ENCODE data around the gene CST7.

CST7 gene

GRCh38 chr20:24936526-24937407, 12.3 kb upstream of the CST7 start:
- Mint-ChIP-seq H3K4me3 (no peak overlapping the region), H3K27ac (no peak overlapping the region), H3K4me1 (no peaks in the 10 kb centered on the region), H3K36me3 (ENCODE audit: low read depth) (peaks cover 1% of the 10 kb centered on the region), H3K9me3 (peaks cover 17% of the 10 kb centered on the region), H3K27me3 (ENCODE audit: low read depth, poor library complexity) (peaks cover 9% of the 10 kb centered on the region)
- TF ChIP-seq CTCF (IDR thresholded peaks at IDR 0.05) = no peak
- DNase-seq = no peak

GRCh38 chr20:24937579-24937978, 11.5 kb upstream of the CST7 start:
- Mint-ChIP-seq H3K36me3 (ENCODE audit: low read depth) (peaks cover 9% of the 10 kb centered on the region), H3K4me1 (no peaks in the 10 kb centered on the region), H3K27me3 (ENCODE audit: low read depth, poor library complexity) (peaks cover 9% of the 10 kb centered on the region), H3K4me3 (no peak overlapping the region), H3K27ac (no peak overlapping the region), H3K9me3 (peaks cover 25% of the 10 kb centered on the region)
- TF ChIP-seq CTCF (IDR thresholded peaks at IDR 0.05) = no peak
- no peak for DNase-seq

GRCh38 chr20:24938498-24938897, 10.6 kb upstream of the CST7 start:
- Mint-ChIP-seq H3K4me1 (no peaks in the 10 kb centered on the region), H3K36me3 (ENCODE audit: low read depth) (peaks cover 9% of the 10 kb centered on the region), H3K27ac (no peak overlapping the region), H3K9me3 (peaks cover 25% of the 10 kb centered on the region), H3K4me3 (no peak overlapping the region), H3K27me3 (ENCODE audit: low read depth, poor library complexity) (peaks cover 9% of the 10 kb centered on the region)
- no peak for TF ChIP-seq CTCF (IDR thresholded peaks at IDR 0.05)
- no peak for DNase-seq

GRCh38 chr20:24939036-24939435, 10.0 kb upstream of the CST7 start:
- H3K4me3 Mint-ChIP-seq = no peak overlapping the region
- TF ChIP-seq CTCF (IDR thresholded peaks at IDR 0.05) = no peak
- peaks cover 9% of the 10 kb centered on the region for H3K36me3 Mint-ChIP-seq (ENCODE audit: low read depth)
- no peaks in the 10 kb centered on the region for H3K4me1 Mint-ChIP-seq
- H3K9me3 Mint-ChIP-seq = peaks cover 28% of the 10 kb centered on the region
- no peak overlapping the region for H3K27ac Mint-ChIP-seq
- H3K27me3 Mint-ChIP-seq (ENCODE audit: low read depth, poor library complexity) = peaks cover 9% of the 10 kb centered on the region
- no peak for DNase-seq

- H3K9me3 Mint-ChIP-seq = peaks cover 61% of the 10 kb centered on the region
- no peaks in the 10 kb centered on the region for H3K4me1 Mint-ChIP-seq
- H3K27ac Mint-ChIP-seq = no peak overlapping the region
- DNase-seq = no peak
- peaks cover 11% of the 10 kb centered on the region for H3K27me3 Mint-ChIP-seq (ENCODE audit: low read depth, poor library complexity)
- peaks cover 9% of the 10 kb centered on the region for H3K36me3 Mint-ChIP-seq (ENCODE audit: low read depth)
- no peak for TF ChIP-seq CTCF (IDR thresholded peaks at IDR 0.05)
- H3K4me3 Mint-ChIP-seq = no peak overlapping the region
Observed at GRCh38 chr20:24942679-24943078, 6.4 kb upstream of the CST7 start.

GRCh38 chr20:24943196-24943595, 5.9 kb upstream of the CST7 start:
- DNase-seq = no peak
- Mint-ChIP-seq H3K36me3 (ENCODE audit: low read depth) (peaks cover 9% of the 10 kb centered on the region), H3K27me3 (ENCODE audit: low read depth, poor library complexity) (peaks cover 15% of the 10 kb centered on the region), H3K4me1 (no peaks in the 10 kb centered on the region), H3K9me3 (peaks cover 66% of the 10 kb centered on the region), H3K27ac (no peak overlapping the region), H3K4me3 (no peak overlapping the region)
- no peak for TF ChIP-seq CTCF (IDR thresholded peaks at IDR 0.05)
